MM.1S (cell line): Measurements from ENCODE around the gene IFI44.

Source experiments
- EZH2 ChIP-seq: fragments of 300-600 bp; sonication (generic); optimal IDR thresholded peaks from 2 replicates; pipeline ENCODE3; 2017; ENCODE audit warnings: low read depth, mild to moderate bottlenecking, antibody characterized with exemption, low read length, mixed read lengths
- EZH2phosphoT487 ChIP-seq: fragments of 300-600 bp; sonication (generic); IDR thresholded peaks from 2 replicates; pipeline ENCODE4 v1.6.1; 2018; ENCODE audit warnings: antibody characterized with exemption, low read length
- TF ChIP-seq, protein P1 (sequence below): fragments of 300-600 bp; sonication (generic); IDR thresholded peaks from 2 replicates; pipeline ENCODE4 v1.5.1; 2016; ENCODE audit warnings: antibody characterized with exemption, low read length, mixed read lengths

DNA sequence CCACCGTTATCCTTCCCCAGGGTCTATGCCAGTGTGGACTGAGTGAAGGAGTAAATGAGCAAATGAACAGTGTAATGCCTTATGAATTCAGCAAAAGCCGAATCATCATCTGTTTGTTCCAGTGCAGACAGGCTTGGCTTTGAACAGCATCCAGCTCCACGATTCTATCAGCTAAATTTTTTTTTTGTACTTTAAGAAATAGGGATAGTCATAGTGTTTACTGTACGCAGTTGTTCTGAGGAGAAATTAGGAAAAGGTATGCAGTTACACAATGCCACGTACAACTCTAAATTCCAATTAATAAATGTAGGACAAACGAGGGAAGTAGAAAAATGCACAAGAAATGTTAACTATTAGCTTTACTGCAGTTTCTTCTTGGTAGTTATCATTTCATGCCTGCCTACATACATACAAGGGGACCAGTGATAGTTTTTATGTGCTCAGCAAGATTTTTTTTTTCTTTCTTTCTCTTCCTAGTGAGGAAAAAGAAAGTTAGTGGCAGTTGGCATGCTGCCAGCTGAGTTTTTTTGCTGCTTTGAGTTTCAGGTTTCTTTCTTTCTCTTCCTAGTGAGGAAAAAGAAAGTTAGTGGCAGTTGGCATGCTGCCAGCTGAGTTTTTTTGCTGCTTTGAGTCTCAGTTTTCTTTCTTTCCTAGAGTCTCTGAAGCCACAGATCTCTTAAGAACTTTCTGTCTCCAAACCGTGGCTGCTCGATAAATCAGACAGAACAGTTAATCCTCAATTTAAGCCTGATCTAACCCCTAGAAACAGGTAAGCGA, 29.6 kb upstream of the IFI44 start, which contains the start of gene IFI44L:
- TF ChIP-seq, protein P1, sequence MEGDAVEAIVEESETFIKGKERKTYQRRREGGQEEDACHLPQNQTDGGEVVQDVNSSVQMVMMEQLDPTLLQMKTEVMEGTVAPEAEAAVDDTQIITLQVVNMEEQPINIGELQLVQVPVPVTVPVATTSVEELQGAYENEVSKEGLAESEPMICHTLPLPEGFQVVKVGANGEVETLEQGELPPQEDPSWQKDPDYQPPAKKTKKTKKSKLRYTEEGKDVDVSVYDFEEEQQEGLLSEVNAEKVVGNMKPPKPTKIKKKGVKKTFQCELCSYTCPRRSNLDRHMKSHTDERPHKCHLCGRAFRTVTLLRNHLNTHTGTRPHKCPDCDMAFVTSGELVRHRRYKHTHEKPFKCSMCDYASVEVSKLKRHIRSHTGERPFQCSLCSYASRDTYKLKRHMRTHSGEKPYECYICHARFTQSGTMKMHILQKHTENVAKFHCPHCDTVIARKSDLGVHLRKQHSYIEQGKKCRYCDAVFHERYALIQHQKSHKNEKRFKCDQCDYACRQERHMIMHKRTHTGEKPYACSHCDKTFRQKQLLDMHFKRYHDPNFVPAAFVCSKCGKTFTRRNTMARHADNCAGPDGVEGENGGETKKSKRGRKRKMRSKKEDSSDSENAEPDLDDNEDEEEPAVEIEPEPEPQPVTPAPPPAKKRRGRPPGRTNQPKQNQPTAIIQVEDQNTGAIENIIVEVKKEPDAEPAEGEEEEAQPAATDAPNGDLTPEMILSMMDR, result no peak
- TF ChIP-seq EZH2phosphoT487 (no peak), EZH2 (no peak)
